Measurements from ENCODE around the gene ZNF862.

DNA sequence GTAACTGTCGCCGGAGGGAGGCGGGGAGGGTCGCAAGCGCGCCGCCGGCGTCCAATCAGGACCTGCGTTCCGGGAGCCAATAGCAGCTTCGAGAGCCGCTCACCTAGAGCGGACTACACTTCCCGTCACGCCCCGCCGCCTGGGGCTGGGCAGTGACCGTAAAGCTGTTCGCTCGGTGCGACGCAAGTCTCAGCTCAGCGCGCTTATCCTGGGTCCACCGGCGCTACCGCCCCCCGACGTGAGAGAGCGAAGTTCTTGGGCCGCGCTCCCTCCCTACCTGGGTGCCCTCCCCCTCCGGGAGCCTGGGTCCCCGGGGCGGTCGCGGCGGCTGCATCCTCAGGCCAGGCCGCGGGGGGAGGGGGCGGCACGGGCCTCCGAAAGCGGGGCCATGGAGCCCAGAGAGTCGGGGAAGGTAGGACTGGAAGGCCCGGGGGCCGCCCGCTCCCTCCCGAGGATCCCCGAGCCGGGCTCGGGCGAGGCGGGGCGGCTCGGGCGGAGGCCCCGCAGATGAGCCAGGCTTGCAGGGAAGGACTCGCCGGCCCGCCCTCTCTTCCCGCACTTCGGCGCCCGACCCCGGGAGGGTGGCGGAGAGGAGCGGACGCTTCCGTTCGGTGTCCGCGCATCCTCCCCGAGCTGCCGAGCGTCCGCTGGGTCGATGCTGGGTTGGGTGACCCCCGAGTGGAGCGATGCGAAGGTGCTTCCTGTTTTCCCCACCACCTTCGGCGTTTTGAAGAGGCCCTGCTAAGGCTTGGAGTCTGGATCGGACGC lies at the start of gene ZNF862:
- TF ChIP-seq POLR2A (IDR thresholded peaks at IDR 0.05), result peak; percentile 63 to 71
- peak; percentile 84 for TF ChIP-seq POLR2AphosphoS5 (IDR thresholded peaks at IDR 0.05)

Data from gastroesophageal sphincter (tissue), 2 donors.